RPMI8226 (cell line): ENCODE results near the gene NDUFB2.
"Not testable (repeated sequence)": the region's sequence is repeated elsewhere in the genome, so short reads cannot be mapped to it uniquely, and the experiment has no call there.

ENCODE experiments used
- DNase-seq: peaks from one replicate; pipeline ENCODE4 v3.0.0-alpha.2; 2015

NDUFB2 gene

DNA sequence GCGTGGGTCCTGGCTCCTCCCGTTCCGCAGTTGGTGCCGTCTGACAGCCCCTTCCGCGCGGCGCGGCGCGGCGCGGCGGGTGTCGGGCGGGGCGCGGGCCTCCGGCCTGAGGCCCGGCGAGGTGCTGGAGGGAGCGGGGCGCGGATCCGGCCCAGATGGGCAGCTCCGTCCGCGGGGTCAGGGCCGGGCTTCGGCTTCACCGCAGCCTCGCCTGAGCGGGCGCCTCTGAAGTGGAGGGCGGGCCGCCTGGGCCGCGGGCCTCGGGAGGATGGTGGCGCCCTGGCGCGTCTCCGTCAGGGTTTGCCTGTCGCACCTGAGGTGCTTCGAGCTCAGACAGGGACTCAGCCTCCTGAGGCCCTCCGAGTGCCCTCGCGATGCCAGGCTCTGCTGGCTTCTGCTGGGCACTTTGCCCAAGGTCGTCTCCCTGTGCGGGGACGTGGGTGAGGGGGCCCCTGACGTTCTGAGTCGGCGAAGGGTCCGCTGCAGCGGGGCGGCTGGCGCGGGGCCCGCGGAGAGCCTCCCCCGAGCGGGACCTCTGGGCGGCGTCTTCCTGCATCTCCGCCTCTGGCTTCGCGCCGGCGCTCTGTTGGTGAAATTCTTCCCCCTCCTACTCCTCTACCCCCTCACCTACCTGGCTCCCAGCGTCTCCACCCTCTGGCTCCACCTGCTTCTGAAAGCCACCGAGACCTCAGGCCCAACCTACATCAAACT lies 23.3 kb upstream of the NDUFB2 start:
- DNase-seq: peak; percentile 77

DNA sequence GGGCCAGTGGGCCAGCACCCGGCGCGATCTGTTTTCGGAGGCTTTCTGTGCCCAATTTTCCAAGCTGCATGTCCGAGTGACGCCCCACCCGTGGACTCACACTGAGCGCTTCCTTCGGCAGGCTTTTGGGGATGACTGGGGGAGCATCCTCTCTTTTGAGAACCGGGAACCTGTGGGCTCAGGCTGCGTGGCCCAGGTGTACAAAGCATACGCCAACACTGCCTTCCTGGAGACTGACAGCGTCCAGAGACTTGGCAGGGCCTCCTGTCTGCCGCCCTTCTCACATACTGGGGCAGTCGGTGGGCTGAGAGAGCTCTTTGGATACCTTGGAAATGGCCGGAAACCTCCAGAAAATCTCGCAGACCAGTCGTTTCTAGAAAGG lies 22.7 kb upstream of the NDUFB2 start:
- DNase-seq: peak; percentile 69

DNA sequence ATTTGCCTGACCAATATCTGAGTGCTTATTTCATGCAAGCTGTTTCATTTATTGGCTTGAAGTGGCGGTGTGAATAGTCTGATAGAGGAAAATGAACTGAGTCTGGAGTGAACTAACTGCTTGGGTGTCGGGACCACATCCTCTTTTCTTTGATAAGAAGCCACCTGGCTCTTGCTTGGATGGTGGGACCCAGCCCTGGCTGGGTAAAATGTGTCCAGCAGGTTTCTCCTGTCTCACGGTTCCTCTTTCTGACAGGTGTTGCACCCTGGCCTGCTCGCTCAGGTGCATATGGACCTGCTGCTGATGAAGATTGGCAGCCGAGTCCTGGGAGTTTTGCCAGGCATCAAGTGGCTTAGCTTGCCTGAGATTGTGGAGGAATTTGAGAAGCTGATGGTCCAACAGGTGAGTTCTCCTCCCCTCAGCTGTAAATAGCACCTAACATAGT lies 22.1 kb upstream of the NDUFB2 start:
- peak; percentile 98 for DNase-seq

DNA sequence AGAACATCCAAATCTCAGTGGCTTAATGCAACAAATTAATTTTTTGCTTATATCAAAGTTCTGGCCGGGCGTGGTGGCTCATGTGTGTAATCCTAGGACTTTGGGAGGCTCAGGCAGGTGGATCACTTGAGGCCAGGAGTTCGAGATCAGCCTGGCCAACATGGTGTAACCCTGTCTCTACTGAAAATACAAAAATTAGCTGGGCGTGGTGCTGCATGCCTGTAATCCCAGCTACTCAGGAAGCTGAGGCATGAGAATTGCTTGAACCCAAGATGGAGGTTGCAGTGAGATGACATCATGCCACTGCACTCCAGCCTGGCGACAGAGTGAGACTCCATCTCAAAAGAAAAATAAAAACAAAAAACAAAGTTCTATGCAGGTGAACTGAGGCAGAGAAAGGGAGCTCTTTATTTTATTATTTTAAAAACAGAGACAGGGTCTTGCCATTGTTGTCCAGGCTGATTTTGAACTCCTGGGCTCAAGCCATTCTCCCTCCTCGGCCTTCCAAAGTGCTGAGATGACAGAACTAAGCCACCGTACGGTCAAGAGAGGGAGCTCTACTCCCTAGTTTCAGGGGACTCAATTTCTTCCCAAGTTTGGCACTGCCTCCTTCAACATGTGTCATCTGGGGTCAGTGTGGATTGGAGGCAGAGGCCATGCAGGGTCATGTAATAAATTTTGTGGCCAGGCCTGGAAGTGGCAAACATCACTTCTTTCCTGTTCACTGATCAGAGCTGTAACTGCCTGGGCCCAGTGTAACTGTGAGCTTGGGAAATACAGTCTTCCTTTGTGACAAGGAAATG lies 21.4 kb upstream of the NDUFB2 start:
- DNase-seq: peak; percentile 50

DNA sequence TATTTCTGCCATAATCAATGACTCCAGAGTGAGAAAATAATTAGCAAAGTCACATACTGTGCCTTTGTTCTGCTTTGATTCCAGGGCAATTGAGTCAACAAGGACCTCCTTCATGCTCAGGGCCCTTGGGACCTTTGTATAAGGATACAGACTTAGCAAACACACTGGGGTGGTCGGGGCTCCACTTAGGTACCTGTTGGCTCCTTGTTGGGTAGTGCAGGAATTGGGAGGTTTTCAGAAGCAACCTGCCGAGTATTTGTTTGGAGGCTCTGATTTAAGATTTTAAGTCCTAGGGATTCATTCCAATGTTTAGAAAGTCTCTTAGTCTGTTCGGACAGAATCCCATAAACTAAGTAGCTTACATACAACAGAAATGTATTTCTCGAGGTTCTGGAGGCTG lies 20.8 kb upstream of the NDUFB2 start:
- DNase-seq: no peak

DNA sequence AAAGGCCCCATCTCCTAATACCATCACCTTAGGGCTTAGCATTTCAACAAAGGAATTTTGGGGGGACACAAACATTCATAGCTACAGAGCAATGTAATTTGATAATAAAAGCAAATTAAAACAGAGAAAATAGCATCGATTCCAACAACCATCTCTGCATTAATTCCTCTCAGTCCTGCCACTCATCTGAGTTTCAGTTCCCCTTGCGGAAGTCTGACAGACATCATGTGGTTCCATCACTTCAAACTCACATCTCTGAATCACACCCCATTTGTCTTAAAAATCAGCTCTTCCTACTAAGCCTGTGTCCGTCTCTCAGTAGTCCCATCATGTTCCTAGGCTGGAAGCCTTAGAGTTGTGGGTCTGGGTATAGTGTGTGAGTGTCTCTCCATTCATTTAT lies 20.2 kb upstream of the NDUFB2 start:
- DNase-seq: peak; percentile 80

DNA sequence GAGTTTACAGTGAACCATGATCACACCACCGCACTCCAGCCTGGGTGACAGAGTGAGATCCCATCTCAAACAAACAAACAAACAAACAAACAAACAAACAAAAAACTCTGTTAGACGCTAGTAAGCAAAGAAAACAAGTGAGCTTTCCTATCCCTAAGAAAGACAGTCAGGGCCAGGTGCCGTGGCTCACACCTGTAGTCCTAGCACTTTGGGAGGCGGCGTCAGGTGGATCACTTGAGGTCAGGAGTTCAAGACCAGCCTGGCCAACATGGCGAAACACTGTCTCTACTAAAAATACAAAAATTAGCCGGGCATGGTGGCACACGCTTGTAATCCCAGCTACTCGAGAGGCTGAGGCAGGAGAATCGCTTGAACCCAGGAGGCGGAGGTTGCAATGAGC lies 19.6 kb upstream of the NDUFB2 start:
- DNase-seq: not testable (repeated sequence)

DNA sequence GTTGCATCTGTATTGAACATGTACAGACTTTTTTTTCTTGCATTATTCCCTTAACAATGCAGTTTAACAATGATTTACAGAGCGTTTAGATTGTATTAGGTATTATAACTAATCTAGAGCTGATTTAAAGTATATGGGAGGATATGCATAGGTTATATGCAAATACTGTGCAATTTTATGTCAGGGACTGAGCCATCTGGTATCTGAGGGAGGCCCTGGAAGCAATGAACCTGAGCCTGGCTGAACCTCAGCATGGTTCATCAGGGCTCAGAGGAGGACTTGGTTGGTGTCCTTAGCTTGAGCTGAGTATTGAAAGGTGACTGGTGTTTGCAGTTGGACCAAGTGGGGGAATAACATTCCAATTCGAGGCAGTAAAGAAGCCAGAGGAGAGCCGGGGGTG lies 19.0 kb upstream of the NDUFB2 start:
- no peak for DNase-seq

DNA sequence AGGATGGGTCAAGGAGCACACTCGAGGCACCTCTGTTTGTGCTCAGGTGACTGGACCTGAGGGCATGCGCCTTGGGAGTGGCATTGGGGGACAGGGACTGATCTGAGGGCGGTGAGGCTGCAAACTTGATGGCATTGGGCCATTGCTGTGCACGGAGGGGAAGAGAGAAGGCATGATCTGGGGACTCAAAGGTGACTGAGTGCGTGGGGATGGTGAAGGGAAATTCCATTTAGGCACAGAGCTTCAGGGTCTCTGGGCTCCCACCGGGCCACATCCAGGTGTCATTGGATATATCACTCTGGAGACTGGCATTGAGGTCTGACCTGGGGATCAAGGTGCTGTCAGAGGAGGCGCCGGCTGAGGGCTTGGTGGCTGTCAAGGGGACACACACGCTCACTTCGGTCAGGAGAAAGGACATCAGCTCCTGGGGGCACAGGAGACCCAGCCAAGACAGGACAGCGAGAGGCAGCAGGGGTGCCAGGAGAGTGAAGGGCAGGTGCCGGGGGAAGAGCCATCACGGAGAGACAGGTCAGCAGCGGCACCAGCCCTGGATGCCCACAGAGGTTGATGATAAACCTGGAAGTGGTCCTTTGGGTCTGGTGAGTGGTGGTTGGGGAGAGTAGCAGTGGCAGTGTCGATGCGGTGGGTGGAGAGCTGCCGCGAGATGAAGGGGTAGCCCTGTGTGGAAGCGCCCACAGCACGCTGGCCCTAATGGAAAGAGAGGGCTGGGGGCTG lies 18.3 kb upstream of the NDUFB2 start:
- DNase-seq: no peak

DNA sequence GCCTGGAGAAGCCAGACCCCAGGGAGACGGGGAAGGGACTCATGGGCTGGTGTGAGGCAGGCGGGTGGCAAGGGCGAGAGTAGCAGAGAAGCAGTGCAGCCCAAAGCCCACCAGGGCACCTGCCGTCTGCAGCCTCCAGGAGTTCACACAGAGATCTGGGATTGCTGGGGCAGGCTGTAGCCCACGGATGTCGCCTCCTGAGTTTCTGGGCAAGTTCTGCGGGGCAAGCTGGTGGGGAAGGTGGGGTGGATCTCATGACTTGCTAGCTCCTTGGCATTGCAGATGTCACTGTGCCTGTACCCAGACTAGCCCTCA lies 17.7 kb upstream of the NDUFB2 start:
- no peak for DNase-seq

DNA sequence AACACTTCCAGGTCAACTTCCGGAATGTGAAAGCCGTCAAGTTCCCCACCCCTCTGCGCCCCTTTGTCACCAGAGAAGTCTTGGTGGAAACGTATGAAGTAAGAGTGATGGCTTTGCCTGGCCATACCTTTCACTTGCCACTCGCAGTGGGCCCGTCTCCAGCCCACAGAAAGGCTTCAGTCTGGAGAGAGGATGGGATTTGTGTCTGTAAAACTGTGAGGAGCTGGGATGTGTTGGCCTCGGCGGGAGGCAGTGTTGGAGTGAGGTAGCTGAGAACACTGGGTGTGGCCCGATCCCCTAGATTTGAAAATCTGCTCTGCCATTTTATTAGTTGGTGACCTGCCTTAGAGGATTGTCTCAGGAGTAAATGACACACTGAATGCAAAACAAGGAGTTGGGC lies 17.3 kb upstream of the NDUFB2 start:
- DNase-seq: no peak

DNA sequence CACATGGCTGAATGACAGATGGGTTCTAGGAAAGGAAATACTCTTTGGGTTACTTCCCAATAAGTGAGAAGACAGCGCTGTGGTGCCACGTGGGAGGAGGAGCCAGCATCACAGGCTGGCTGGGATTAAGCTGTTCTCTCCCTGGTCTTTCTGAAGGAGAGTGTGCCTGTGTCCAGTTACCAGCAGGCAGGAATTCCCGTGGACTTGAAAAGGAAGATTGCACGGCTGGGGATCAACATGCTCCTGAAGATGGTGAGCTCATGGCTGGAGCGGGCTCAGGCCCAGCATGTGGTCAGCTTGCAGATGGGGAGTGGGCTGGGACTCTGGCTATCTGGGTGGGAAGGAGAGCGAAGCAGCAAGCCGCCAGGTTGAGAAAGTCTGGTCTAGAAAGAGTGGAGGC lies 15.6 kb upstream of the NDUFB2 start:
- no peak for DNase-seq

DNA sequence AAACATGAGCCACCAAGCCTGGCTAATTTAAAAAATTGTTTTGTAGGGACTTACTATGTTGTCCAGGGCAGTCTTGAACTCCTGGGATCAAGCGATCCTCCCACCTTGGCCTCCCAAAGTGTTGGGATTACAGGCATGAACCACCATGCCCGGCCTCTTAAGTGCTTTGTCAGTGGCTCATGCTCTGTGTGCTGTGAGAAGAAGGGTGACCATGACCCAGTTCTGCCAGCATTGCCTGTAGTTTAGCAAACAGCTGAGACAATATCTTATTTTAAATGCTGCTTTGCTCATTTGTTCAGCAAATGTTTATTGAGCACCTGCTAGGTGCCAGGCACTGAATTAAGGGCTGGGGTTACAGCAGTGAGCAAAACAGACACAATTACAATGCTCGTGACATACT lies 14.7 kb upstream of the NDUFB2 start:
- DNase-seq: no peak

DNA sequence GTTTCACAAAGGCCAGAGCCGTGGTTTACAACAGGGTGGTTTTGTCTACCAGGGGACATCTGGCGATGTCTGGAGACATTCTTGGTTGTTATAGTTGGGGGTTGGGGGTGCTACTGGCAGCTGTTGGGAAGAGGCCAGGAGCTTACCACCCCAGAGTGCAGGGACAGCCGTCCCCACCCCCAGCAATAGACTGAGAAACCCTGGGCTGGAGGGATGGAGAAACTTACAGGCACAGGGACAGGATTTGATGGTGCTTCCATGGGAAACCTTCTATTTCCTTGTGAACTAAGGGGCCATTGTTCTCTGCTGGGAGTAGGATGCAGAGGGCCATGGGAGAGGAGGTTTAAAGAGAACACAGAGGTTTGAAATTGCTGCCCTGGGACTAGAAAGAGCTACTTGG lies 12.9 kb upstream of the NDUFB2 start:
- no peak for DNase-seq

DNA sequence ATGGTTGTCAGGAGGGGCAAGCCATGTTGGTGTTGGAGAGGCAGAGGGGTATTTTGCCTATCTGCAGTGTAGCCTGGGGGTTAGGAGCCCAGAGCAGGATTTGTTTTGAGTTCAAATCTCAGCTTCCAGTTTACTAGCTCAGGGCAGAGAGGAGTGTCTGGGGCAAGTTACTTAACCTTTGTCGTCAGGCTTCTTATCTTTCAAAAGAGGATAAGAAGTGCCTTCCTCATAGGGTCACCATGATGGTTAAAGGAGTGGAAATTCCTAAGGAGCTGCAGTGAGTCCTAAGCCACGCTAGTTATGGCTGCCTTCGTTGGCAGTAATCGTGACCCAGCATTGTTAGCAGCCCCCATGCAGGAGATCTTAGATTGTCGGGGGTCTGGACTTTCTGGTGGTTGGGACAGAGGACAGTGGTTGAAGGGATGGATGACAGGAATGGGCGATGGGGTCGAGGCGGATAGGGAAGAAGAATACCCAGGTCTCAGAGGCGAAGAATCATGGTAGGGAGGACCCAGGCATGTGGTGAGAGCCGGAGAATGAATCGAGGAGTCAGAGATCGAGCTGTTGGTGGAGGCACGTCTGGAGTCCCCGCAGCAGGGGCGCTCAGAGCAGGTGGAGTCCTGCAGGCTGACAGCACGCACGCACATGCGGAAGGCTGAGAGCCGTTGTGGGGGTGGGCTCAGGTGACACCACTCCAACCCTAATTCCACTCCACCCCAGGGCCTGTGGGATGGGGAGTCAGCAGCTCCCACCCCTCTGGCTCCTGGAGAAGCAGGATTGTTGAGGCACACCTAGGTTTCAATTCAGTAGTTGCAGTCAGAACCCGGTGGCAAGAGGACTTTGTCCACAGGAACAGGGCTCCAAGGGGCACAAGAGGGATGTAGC lies 12.2 kb upstream of the NDUFB2 start:
- DNase-seq: no peak

DNA sequence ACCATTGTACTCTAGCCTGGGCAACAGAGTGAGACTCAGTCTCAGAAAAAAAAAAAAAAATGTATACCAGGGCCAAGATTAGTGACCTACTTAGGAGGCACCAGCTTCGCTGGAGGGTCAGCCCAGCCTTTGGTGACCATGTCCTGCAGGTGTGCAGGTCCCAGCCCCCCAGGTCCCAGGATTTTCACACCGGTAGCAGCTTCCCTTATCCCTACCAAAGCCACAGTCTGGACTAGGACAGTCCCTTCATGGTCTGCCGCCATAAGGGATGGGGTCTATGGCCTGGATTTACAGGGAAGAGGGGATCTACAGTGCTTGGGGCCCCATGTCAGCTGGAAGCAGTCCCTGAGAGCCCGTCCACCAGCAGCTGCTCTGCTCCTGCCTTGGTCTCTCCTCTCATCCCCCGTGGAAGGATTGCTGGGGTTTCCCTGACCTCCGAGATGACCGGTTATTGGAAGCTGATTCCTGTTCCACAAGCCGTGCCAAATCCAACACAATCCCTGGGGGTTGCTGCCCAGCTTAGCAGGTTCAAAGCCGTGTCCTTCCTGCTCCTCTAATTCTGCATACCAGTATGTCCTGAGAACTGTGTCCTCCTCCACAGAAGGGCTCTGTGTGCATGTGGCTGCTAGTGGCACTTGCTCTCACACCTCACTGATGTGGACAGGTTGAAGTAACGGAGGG lies 11.0 kb upstream of the NDUFB2 start:
- no peak for DNase-seq

DNA sequence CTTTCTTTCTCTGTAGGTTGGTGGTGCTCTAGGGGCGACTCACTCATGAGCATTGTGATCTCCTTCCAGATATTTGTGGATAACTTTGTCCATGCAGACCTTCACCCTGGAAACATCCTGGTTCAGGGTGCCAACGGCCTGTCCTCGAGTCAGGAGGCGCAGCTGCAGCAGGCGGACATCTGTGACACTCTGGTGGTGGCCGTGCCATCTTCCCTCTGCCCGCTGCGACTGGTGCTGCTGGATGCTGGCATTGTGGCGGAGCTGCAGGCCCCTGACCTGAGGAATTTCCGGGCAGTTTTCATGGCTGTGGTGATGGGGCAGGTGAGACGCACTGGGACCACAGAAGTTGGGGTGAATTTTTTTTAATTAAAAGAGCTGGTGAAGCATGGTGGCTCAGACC lies 9.6 kb upstream of the NDUFB2 start:
- no peak for DNase-seq

DNA sequence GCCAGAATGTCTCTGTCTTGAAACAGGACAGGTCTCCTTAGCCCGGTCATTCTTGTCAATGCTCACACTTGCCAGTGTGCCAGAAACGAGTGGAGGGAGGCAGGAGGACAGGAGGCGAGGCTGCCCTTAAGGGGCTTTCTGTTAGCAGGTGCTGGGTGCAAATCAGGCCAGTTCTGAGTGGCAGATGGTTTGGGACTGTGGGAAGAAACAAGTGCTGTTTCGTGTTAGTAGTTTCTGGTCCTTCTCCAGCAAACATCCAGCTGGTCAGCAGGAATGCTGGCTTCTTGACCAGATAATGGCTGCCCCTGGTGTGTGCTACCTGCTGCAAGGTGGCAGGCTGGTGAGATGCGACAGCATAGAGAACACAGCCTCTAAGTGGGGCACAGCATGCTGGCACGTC lies 8.2 kb upstream of the NDUFB2 start:
- DNase-seq: no peak

DNA sequence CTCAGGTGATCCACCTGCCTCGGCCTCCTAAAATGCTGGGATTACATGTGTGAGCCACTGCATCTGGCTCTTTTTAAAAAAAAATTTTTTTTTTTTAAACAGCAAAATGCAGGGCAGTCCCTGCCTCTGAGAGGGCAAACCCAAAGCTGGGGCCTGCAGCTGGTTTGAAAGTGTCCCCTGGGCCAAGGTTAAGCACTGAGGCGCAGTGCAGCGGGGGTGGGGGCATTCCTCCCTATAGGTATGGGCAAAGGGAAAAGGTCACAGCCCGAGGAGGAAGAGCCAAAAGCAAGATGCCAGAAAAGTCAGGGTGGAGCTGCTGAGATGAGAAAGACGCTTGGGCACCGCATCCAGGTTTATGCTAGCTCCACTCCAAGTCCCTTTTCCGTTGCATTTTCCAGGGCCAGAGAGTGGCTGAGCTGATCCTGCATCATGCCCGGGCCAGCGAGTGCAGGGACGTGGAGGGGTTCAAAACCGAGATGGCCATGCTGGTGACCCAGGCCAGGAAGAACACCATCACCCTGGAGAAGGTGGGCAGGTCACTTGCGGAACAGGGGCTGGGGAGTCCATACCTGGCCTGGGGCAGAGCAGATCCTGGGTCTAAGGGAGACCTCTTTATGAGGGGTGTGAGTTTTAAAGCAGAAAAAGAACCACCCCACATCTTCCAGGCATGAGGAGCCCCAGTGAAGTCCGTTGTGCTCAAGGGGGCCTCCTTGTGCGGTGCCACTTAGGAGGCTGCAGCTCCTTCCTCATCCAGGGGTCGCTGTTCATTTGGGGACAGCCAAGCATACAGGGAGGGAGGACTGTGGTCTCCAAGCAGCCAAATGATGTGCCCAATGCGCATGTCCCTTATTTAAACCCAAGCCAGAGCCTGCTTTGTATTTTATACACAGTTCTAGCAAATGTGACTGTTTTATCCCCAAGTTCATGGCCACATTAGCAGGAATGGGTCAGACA lies 7.0 kb upstream of the NDUFB2 start:
- no peak for DNase-seq

DNA sequence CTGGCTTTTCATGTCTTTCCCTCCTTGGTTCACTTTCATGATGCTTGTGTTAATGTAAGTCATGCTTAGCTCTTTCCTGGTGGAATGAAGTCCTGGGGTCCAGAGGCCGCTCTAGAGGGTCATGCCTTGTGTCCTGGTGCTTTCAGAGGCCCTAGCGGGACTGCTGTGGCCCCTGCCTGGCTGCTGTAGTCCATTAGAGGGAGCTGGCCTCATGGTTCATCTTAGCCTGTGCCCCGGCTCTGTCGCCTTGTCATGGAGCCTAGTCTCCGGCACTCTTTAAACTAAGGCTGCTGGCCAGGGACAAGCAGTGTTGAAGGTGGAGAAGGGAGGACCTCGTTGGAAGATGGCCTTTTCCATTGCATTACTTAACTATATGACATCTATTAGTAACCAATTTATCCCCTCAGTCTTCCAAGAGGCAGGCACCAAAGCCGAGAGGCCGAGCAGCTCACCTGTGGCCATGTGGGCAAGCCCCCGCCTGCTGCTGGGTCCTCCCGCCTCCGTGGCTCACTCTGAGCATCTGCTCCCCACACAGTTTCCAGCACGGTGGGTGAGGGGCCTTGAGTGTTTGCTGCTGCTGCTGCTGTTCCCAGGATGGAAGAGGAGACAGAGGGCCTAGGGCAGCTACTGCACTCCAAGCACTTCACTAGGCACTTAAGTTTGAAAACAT lies 5.0 kb upstream of the NDUFB2 start:
- DNase-seq: no peak

DNA sequence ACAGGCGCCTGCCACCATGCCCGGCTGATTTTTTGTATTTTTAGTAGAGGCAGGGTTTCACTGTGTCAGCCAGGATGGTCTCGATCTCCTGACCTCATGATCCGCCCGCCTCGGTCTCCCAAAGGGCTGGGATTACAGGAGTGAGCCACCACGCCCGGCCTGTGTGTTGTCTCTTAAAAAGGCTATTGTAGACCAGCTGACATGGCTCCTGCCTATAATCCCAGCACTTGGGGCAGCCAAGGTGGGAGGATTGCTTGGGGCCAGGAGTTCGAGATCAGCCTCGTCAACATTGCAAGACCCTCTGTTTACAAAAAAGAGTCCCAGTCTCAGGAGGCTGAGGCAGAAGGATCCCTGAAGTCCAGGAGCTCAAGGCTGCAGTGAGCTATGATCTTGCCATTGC lies 2.7 kb upstream of the NDUFB2 start:
- not testable (repeated sequence) for DNase-seq
